Measurements from ENCODE around the gene SLC38A3.

SLC38A3 gene

GRCh38 chr3:50265571-50265970 is 60.5 kb downstream of the SLC38A3 start:
- FAIRE-seq = no peak

GRCh38 chr3:50266017-50266416 is 60.9 kb downstream of the SLC38A3 start:
- DNase-seq (ENCODE audit: low spot score) (no peak), FAIRE-seq (no peak)

More at GRCh38 chr3:50265571-50265970, 60.5 kb downstream of the SLC38A3 start:
- no peak for DNase-seq (ENCODE audit: low spot score)

DNA sequence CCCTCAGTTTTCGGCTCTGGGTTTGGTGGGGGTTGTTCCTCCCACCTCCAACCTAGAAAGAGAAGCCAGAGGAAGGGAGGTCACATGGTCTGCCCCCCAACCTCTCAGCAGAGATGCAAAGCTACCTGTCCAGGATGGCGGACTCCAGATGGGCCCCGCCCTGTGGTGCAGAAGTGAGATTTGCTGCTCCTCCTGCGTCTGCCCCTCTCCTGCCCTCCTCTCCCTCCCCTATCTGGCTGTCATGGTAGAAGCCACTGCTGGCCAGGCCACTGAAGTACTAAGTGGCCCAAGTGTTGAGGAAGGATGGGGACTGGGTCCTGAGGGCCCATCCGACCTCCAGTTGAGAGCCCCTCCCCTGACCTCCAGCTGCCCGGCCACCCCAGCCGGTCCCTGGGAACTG is 61.8 kb downstream of the SLC38A3 start:
- no peak for FAIRE-seq
- no peak for DNase-seq (ENCODE audit: low spot score)

DNA sequence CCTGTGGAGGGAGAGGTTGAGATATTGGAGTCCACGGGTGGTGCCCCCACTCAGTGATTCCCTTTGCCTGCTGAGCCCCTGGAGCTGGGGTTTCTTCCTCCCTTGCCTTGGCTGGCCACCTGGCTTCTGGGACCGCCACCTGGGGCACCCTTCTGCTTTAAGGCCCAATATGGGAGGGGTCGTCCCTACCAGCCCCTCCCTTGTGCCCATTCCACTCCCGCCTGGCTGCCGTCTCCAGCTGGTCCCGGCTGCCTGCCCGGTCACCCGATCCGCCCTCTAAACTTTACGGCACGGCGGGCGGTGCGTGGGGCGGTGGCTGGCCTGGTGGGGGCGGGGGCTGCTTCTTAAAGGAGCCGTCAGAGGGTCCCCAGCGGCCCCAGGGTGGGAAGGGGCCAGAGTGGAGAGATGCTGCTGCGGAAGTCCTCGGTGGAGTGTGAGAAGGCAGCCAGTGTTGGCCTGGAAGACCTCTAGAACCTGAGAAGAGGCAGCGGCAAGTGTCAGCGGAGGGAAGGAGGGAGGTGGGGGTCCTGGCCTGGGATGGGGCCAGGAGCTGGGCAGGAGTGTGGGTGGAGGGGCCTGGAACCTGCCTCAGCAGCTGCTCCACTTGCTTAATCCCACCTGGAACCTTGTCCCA is 62.3 kb downstream of the SLC38A3 start:
- FAIRE-seq = no peak
- DNase-seq (ENCODE audit: low spot score) = no peak

DNA sequence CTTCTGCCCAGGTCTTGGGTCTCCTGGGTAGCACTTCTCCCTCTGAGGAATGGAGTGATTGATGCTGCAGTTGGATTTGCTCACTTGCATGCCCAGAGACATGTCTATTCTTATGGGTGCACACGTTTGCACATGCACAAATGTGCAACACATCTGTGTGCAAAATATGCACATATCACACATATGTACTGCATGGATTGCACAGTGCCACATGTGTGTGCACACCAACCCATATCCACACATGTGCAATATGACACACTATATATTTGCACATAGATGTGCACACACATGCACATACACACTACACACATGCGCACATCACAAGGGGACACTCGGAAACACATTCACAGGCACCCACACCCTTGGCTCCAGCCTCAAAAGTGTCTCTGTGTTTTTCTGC is 63.2 kb downstream of the SLC38A3 start:
- FAIRE-seq (no peak), DNase-seq (ENCODE audit: low spot score) (no peak)

GRCh38 chr3:50268703-50269451 is 63.8 kb downstream of the SLC38A3 start, which contains the start of gene SEMA3B:
Gene SEMA3B, plus strand, starts transcription at chr3:50269147. Its CDS starts 94 bp downstream, at chr3:50269241.
- DNase-seq (ENCODE audit: low spot score) = peak; percentile 58
- no peak for FAIRE-seq

- DNase-seq (ENCODE audit: low spot score) = no peak
Measured at GRCh38 chr3:50269460-50269859, 64.4 kb downstream of the SLC38A3 start.

GRCh38 chr3:50269977-50270413 is 64.9 kb downstream of the SLC38A3 start:
- FAIRE-seq (no peak), DNase-seq (ENCODE audit: low spot score) (peak; percentile 64)

More at GRCh38 chr3:50269460-50269859, 64.4 kb downstream of the SLC38A3 start:
- FAIRE-seq = no peak

DNA sequence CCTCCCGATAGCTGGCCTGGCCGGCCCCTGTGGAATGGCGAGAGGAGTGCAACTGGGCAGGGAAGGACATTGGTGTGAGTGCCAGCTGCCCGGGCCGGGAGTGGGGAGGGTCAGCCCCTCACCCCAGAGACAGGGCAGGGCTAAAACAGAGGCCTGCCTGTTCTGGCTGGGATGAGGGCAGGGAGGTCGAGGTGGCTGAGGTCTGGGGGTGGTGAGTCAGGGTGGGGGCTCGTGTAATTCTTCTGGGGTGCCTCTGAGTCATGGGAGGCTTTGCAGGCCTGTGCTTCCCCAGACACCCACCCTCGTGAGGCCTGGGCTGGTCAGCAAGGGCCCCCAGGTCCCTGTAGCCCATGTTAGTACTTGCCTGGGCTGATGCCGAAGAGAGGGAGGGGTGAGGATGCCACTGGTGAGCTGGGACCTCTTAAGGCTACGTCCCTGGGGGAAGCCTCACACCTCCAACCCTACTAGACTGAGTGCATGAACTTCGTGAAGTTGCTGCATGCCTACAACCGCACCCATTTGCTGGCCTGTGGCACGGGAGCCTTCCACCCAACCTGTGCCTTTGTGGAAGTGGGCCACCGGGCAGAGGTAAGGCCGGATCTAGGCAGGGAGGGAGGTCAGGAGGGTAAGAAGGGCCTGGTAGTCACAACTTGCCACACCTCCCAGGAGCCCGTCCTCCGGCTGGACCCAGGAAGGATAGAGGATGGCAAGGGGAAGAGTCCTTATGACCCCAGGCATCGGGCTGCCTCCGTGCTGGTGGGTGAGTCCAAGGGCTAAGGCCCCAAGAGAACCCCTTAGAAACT is 65.6 kb downstream of the SLC38A3 start:
- DNase-seq (ENCODE audit: low spot score) (no peak), FAIRE-seq (no peak)
